GM19351 (cell line): ENCODE results near the gene MVB12B.

ENCODE experiments used
- ATAC-seq: cut with Tn5 transposase; IDR thresholded peaks from one replicate; pipeline ENCODE4 v1.9.1; 2021; ENCODE audit warnings: mild to moderate bottlenecking, moderate library complexity; ENCODE audit not compliant: unreplicated experiment

MVB12B gene

DNA sequence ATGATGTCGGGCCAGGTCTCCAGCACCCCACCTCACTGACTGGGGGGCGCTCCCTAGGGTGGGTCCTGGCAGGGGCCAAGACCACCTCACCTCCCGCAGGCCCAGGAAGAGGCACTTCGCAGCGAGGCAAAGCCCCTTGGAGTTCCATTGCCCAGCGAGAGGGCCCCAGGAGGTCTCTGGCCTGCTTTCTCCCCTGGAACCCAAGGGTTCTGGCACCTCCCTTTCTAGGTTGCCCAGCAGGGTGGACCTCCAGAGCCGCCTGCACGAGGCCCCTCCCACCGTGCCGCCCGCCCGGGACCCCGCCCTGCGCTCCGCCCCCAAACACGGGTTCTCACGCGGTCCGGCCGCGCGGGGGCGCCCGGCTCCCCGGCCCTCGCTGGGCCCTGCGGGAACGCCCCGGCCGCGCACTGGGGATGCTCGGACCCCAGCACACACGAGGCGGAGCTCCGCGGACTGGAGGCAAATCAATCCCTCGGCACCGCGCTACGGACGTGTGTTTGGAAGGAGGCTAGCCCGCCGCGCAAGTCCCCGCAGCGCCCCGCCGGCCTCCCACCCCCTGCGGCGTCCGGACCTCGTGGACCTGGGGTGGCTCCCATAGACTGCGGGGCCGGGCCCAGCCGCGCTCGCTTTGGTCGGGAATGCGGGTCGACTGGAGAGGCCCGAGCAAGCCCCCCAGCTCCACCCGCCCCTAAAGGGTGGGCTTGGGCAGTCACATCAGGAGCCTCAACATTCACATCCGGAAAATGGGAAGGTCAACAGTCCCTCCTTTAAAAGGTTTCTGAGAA, 187.6 kb downstream of the MVB12B start:
- ATAC-seq = no peak

GRCh38 chr9:126515001-126515872, 188.6 kb downstream of the MVB12B start:
- no peak for ATAC-seq

GRCh38 chr9:126515873-126516505, 189.4 kb downstream of the MVB12B start:
- ATAC-seq = no peak

DNA sequence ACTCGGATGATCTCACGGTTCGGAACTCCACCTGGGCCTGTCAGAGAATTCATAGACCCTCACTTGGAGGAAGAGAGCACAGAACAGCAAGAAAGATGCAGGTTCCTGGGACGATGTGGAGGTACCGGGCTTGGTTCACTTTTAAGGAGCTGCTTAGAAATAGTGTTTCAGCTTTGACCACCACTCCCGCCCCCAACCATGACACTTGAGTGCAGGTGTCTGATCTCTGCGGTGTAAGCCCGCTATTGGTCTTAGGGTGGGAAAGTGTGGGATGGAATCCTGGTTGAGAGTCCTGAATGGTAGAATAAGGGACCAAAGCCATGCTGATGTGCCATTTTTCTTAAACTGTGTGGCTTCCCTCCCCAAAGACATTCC, 189.9 kb downstream of the MVB12B start:
- no peak for ATAC-seq

DNA sequence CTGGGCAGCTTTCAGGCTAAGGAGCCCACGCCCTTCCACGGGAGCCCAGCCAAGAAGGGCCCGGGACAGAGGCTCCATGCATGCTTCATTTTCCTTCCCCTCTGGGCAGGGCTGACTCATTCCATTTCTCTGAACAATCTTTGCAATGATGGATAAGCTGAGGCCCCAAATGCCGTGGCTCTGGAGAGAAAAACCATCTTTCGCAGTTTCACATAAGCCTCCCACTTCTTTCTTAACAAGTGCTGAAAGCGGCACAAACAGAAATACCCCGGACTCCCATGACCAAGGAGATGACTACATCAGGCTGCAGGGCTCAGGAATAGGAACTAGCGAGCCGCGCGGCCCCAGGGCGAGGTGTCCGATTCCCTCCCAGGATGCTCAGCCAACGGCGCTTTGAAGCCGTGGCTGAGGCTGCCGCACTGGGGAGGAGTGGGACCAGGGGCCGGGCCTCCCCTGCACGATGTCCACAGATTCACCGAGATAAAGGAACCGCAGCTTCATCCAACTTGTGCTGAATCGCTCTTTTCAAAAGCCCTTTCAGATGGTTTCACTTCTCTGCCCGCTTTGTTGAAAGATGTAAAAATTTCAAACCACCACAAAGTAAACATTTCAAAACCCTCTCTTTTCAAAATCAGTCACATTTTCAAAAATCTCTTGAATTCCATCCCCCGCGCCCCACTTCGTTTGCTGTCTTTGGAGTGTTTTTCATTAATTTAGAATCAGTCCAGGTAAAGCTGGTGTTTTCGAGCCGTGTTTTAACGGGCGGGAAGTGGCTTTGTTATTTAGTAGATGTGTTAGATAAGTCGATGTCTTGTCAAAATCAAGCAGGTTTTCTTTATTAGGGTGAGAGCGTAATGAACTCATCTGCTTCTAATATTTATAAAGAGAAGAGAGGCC, 190.6 kb downstream of the MVB12B start:
- no peak for ATAC-seq

DNA sequence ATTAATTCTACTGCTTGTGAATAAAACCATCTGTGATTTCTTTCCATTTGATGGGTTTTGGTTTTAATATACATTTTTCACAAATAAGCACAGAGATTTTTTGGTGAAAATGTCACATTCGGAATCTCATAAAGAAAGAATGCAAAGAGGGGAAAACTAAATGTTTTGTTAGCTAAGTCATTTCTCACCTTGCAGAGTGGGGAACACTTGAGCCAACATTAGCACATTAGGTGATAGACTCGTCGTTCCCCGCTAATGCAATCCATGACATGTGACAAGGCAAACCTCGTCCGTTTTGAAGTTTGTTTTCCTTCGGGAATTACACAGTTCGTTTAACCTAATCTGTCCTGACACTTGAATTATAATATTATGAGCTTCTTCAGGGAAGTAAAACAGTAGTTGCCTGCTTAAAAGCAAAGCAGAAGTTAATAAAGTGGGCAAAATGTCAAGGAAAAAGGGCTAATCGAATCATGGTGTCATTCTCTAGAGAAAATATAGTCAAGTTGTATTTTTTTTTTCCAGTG, 191.3 kb downstream of the MVB12B start:
- no peak for ATAC-seq

- ATAC-seq = no peak
These were observed 192.1 kb downstream of the MVB12B start for GRCh38 chr9:126518763-126519162.

DNA sequence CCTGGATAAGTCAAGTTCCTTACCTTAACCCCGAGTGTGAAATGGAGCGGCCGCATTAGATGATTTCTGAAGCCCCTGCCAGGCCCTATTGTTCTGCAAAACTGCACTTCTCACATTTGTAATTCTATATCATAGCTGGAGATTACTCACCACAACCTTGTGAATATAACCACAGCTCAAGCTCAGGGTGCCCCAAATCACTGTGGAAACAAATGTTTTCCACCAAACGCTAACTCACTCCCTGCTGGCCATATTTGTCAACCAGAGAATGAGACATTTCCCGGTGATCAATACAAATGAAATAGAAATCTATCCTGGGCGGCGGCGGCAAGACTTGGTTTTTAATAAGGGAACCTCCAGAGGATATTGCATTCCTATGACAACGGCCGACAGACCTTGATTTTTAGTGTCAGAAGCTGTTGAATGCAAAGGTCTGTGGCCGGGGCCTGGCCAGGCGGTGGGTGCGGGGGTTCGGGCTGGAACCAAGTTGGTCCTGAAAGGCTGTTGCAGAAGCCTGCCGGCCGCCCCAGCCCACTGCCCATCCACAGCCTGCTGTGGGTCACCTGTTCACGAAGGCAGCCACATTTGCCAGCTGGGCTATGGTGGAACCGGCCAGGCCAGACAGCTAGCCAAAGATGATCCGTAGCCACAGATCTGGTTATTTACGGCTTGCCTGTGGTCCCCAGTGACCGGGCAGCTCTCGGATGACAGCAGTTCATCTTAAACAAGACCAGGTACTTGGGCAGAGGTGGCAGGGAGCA, 193.2 kb downstream of the MVB12B start:
- no peak for ATAC-seq

DNA sequence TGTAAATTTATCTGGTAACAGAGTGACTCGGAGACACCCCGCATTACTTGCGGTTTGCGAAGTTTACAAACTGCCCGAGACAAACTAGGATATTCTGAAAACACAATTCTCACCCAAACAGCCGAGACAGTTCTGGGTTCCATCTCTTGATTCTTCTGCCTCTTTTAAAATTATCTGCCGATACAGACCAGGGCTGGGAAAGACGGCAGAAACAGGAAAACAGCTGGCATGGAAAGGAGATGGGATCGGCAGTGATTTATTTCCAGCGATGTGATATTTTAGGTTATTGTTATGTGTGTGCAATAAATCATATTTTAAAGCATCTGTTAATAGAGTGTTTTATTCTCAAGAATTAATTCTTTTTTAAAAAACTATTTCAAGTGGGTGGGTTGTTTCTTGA, 193.8 kb downstream of the MVB12B start:
- ATAC-seq = no peak

GRCh38 chr9:126521089-126521488, 194.5 kb downstream of the MVB12B start:
- ATAC-seq = no peak

GRCh38 chr9:126521551-126521950, 194.9 kb downstream of the MVB12B start:
- ATAC-seq = no peak

DNA sequence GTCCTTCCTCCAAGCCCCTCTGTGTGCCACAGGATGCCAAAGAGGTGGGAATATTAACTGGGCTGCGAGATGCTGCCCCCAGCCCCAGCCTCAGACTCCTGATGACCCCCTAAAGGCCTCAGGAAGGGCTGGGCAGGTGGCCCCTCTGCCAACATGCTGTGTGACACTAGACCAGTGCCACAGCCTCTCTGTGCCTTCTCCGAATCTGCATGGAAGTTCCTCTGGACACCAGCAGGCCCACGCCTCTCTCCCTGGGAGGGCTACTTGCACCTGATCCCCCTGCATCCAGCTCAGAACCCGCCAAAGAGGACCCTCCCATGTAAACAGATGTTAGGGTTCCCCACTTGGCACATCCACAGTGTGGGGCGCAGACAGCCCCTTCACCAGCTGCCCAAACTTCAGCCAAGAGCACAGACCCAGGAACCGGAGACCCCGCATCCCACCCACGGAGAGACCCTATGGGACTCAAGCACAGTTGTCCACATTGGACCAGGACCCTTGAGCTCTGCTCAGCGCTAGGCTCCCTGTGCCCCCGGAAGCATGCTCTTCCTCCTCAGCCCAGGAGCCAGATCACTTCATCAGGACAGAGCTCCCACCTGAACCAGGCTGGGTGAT, 195.5 kb downstream of the MVB12B start:
- ATAC-seq = no peak

GRCh38 chr9:126522612-126523356, 196.2 kb downstream of the MVB12B start:
- no peak for ATAC-seq

DNA sequence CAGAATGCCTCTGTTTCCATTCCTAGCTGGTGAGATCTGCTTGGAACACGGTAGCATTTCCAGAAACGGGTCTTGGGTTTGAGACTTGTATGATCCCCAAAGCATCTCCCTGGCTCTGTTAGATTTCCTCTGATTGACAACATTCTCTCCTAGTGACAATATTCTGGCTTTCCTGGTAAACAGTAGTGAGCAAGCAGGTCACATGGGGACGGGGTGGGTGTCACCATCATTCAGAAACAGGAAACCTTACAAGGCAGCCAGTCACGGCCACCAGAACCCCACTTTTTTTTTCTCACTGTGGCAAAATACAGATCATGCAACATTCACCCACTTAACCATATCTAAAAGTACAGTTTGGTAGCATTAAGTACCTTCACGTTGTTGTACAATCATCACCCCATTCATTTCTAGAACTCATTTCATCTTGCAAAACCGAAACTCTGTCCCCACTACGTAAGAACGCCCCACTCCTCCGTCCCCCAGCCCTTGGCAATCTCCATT, 197.0 kb downstream of the MVB12B start:
- no peak for ATAC-seq

DNA sequence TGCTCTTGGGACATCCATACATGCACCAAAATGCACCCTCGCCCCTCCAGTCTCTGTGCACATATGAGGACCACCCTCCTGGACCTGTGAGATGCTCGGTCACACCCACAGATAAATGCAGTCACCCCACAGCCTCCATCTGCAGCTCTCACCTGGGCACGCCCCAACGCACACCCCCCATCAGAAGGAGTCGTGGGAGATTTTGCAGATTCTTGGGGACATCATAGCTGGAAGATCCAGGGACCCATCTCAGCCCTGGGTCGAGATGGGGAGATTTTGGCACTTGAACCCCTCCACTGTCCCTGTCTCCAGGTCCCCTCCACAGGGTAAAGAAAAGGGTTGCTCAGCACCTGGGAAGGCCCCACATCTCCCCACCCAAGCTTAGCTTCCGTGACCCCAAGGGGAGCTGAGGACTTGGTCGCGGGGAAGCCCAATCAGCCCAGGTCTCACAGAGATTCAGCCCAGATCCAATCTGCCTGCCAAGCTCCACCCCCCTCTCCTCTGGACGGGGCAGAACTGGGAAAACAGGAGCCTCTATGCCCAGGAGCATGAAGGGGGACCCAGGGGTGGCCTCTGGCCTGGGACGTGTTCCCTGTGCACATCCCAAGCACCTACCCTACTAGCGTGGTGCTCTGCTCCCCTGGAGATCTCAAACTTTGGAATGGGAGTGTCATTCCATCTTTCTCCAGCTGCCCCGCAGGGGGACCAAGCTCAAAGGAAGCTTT, 197.9 kb downstream of the MVB12B start:
- no peak for ATAC-seq

GRCh38 chr9:126526218-126527108, 199.8 kb downstream of the MVB12B start:
- no peak for ATAC-seq
